HG03432 (cell line): ENCODE results near the gene NFE2L2.
"Not testable (repeated sequence)": the region's sequence is repeated elsewhere in the genome, so short reads cannot be mapped to it uniquely, and the experiment has no call there.

Source experiments
- ATAC-seq: cut with Tn5 transposase; IDR thresholded peaks from one replicate; pipeline ENCODE4 v1.9.1; 2021; ENCODE audit warnings: mild to moderate bottlenecking, moderate library complexity; ENCODE audit not compliant: unreplicated experiment

Gene NFE2L2

DNA sequence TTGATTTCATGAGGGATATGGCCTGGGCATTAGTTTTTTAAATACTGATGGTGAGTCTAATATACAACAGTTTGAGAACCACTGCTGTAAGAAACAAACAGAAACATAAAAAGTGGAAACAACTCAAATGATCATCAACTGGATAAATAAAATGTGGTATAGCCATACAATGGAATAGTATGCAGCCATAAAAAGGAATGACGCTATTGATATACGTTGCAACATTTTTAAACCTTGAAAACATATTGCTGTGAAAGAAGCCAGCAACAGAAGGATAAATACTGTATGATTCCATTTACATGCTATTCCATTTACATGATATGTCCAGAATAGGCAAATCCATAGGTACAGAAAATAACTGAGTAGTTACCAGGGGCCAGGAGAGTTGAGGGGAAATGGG is 6.5 kb downstream of the NFE2L2 start:
- no peak for ATAC-seq

DNA sequence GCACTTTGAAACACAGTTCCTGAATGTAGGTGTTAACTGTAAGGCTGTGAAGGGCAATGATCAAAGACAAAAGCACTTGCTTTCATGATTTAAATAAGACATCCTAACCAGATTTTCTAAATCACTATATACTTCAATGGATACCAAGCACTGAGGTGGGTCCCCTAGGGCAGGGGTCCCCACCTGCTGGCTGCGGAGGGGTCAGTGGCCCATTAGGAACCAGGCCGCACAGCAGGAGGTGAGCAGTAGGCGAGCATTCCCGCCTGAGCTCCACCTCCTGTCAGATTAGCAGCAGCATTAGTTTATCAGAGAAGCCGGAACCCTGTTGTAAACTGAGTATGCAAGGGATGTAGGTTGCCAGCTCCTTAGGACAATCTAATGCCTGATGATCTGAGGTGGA is 7.1 kb downstream of the NFE2L2 start:
- ATAC-seq, result no peak

DNA sequence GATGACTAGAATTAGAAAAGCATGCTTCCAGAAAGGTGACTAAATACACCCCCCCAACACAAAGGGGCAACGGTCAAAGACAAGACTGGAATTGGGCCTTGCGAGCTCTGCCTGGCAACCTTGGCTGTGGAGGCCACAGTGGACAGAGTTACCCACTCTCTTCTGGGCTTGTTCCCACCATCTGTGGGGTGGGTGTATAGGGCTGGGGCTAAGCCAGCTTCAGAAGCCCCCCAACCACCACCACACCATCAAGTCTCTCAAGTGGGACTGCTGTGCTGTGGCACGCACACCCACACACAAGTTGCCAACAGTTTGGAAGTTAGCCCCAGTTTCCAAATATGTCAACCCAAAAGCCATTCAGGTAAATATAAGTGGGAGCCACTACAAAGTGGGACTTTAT is 7.8 kb downstream of the NFE2L2 start:
- ATAC-seq, result no peak

DNA sequence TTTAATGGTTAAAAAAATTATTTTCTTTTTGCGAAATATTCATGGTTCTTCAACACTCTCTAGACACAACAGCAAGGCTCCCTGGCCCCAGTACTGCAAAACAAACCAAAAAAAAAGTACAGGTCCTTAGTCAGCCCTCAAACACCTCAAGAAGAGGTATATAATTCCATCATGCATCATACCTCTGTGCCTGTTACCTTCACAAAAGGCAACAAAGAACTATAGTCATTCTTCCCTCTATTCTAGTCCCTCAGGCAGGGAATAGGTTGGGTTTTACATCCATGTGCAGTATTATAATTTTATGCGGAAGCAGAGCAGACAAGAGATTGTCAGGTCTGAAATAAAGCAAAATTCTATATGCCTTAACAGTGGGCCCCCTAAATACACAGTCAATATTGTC is 8.5 kb downstream of the NFE2L2 start:
- ATAC-seq, result no peak

DNA sequence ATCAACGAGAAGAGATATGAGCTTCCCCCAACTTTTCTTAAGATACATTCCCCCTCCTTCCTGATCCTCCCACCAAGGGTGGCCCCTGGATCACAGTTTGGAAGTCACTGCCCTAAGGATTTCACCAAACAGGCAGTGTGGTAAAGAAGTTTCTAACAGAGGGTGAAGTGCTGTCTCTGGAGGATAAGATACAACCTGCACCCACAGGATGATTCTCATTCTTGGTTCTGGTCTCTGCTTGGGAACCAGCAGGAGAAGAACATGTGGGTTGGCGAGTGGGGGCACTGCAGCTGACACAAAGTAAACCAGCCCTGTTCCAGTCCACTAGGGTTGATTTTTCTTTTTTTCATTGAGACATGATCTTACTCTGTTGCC is 9.3 kb downstream of the NFE2L2 start:
- no peak for ATAC-seq

DNA sequence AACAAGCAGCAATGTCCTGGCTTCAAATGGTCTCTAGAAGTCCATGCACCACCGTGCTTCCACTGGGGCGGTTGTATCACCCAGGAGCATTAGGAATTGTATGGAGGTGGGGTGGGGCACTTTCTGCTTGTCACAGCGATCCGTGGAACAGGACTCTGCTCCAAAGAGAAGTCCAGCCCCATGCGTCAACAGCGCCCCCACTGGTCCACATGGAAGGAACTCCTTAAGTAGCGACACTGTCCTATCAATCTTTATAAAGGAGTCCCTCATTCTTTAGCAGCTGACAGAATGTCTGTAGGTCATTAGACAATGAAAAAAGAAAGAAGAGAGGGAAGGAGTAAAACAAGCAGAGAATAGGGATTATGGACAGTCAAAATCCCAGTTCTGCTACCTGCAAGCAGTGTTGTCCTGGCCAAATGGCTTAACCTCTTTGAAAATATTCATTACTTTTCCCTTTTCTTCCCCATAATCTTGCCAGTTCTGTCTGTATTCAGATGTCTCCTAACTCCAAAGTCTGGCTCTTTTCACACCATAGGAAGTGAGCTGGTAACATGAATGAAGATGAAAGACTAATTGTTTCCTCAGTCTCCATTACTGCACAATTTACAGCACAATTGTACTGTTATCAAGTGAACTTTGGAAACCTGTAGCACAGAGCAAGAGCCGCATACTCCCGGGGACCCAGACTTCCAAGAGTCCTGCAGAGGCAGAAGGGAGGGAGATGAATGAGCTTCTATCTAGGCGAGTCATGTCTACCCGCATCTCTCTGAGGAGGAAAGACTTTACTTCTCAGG is 9.9 kb downstream of the NFE2L2 start:
- no peak for ATAC-seq

DNA sequence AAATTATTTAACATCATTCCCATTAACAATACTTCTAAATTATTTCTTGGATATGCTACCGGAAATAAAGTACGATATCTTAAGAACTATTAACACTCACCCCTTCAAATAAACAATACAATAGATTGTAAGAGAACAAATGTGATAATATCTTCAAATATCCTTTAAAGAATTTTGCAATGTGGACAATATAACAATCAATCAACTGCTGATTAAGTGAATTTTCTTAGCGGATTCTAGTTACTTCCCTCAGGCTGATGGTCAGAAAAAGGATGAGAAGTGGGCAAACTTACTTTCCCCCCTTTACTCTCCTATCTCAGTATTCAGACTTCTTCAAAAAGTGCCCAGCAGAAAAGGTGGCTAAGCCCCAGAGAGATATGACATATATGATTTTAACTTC is 10.8 kb downstream of the NFE2L2 start:
- ATAC-seq, result no peak

DNA sequence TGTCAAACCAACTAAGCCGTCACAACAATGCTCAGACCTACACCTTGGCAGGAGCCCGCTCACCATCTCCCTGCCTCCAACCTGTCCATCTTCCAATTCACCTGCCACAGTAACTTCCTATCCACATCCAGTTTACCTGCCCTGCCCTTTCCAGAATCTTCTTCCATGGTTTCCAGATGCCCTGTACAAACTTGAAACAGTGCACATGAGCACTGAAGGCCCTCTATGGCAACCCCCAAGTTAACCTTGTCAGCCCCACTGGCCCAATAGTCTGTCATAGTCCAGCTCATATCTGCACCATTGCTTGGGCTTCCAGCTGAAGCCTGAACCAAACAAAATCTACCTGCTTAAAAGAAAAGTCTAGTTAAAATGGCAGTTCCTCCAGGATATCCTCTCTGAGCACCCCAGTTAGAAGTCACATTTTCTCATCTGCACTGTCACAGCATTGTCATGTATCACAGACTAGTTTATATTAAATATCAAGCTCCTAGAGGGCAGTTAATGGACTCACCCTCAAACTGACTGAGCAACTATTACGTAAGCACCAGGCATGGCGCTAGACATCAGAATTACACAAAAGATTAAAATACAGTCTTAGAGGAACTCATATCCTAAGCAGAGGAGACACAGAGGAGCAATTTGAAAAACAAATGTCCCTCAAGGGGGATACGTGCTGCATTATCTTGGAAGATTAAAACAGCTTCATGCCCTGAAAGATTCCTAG is 11.6 kb downstream of the NFE2L2 start:
- no peak for ATAC-seq

DNA sequence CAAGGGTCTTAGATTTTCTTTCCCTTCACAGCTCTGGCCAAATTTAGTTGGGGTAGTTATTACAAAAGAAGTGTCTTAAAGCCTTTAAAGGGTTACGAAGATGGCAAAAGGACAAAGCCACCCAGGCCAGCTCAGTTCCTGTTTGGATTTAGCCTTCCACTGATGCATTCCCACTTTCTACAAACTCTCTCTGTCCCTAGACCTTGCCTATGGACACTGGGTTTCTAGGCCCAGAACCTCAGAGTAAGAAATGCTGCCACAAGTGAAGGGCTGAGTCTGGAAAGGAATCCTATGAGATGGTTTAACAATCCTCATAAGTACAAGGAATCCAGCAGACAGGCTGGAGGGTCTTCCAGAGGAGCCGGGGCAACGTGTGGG is 13.4 kb downstream of the NFE2L2 start:
- no peak for ATAC-seq

DNA sequence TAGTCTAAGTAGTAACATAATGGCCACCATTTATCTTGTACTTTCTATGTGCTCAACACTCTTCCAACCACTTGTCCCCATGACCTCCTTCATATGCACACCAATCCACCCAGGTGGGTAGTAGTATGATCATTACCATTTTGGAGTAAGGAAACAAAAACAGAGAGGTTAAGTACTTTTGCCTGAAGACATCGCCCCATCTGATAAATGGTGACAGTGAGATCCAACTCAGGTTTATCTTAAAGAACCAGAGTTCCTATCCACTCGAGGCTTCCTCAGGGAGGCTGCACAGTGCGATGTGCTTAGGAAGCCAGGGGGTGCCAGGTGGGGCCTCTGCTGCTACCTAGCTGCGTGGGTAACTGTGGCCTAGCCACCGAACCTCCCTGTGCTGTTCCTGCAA is 14.1 kb downstream of the NFE2L2 start:
- ATAC-seq, result no peak

DNA sequence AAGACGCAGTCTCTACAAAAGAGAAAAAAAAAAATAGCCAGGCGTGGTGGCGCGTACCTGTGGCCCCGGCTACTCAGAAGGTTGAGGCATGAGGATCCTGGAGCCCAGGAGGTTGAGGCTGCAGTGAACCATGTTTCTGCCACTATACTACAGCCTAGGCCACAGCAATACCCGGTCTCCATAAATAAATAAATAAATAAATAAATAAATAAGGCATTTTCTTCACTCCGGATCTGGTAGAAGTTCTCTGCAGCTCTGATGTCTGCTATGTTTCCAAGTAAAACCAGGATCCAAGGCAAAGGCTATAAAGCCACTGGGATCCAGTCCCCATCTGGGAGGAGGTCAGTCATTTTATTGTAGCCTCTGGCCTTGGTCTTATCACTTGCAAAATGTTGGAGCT is 15.5 kb downstream of the NFE2L2 start:
- ATAC-seq, result no peak

DNA sequence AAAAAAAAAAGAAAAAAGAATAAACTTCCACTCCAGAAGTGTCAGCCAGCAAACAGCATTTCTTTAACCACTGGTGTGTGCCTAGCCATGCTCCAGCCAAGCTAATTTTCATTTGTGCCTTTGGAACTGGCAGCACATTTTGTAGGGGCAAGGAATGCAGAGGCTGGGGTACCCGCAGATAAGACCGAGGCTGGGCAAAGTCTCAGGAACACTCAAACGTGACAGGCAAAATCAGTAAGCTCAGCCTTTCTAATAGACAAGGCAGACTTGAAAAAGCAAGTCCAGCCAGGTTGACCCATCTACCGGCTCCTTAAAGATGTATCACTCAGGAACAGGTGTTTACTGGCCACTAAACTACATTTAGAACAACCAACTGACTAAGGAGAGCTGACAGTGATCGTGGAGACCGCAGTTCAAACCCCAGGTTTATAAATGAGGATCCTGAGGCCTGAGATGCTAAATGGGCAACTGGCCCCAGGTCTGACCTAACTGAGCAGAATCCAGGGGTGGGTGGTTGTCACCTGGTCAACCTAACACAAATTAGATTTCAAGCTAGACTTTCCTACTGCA is 16.7 kb downstream of the NFE2L2 start:
- ATAC-seq, result no peak

DNA sequence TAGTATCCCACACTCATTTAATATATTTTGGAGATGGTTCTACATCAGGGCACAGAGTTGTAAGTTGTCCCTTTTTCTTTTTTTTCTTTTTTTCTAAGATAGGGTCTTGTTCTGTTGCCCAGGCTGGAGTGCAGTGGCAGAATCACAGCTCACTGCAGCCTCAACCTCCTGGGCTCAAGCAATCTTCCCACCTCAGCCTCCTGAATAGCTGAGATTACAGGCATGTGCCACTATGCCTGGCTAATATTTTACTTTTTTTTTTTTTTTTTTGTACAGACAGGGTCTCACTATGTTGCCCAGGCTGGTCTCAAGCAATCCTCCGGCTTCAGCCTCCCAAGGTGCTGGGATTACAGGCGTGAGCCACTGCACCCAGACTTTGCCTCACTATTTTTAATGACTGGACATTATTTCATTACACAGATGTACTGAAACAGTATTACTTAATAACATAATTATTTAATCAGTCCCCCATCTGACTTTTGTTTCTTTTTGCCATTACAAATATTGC is 17.9 kb downstream of the NFE2L2 start:
- not testable (repeated sequence) for ATAC-seq

DNA sequence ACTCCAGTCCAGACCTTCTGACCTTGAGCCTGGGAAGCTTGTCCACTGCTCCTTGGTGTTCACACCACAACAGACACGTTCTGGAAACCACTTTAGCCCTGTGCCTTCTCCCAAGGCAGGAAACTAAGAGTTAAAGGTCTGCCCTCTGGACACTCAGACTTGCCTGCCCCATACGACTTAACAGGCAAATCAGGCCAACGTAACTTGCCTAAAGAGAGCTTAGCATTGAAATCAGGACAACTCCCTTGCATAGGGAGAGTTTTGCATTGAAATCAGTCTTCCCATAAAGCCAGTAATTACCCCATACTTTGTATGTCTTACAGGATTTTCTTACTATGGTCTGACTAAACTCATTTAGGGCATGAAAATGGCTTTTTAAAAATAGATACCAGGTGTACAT is 18.5 kb downstream of the NFE2L2 start:
- ATAC-seq, result no peak

DNA sequence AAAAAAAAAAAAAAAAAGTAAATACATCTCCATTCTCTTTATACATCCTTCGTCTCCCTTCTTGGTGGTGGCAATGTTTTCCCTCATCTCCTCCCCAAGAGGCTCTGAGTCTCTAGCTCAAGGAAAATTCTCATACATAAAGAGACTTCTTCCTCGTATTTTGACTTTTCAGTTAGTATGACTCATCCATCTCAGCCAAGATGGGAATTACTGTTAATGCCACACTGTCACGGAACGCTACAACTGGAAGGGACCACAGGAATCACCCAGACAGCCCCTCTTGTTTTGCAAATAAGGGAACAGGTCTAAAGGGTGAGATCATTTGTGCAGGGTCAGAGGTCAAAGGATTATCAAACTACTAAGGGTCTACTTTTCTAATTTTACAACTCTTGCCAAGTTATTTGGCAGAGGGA is 19.5 kb downstream of the NFE2L2 start:
- no peak for ATAC-seq

DNA sequence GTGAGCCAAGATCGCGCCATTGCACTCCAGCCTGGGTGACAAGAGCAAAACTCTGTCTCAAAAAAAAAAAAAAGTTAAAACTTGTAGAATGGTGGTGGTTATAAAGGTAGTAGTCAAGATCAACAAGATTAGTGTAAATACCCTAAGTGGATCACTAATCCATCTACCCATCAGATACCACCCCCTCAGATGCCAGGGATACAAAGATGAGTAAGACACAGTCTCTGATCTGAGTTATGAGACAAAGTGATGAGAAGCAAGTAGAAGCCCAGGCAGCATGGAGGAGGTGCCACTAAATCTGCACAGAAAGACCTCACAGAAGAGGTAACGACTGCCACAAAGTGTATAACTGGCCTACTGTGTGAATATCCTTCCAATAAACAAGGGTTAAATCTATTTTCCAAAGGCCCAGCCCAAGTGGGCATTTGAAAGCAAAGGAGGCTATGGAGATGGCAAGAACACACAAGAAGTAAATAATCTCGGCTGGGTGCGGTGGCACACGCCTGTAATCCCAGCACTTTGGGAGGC is 20.2 kb downstream of the NFE2L2 start:
- no peak for ATAC-seq

DNA sequence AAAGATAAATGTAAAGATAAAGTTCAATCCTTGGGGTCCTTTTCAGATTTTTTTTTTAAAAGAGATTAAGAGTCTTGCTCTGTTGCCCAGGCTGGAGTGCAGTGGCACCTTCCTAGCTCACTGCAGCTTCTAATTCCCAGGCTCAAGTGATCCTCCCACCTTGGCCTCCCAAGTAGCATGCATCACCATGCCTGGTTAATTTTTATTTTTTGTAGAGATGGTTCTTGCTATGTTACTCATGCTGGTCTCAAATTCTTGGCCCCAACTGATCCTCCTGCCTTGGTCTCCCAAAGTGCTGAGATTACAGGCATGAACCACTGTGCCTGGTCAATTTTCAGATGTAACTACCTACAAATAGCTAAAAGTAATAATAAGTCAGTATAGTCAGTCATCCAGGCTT is 21.1 kb downstream of the NFE2L2 start:
- no peak for ATAC-seq

DNA sequence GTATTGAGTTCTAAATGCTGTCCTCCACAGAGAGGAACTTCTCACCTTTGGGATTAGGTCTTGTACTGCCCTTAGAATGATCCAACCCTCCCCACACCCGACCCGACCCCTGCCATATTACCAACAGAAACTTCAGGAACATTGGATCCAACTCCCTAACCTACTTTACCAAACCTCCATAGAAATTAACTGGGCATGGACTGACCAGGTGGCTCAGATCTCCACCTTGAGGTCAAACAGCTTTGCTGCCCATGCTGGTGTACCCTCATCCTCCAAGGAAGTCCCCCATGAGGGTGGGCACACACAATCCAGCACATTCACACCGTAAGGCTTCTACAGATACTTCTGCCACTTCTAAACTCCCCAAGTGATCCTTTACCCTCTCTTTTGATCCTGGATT is 21.5 kb downstream of the NFE2L2 start:
- no peak for ATAC-seq

DNA sequence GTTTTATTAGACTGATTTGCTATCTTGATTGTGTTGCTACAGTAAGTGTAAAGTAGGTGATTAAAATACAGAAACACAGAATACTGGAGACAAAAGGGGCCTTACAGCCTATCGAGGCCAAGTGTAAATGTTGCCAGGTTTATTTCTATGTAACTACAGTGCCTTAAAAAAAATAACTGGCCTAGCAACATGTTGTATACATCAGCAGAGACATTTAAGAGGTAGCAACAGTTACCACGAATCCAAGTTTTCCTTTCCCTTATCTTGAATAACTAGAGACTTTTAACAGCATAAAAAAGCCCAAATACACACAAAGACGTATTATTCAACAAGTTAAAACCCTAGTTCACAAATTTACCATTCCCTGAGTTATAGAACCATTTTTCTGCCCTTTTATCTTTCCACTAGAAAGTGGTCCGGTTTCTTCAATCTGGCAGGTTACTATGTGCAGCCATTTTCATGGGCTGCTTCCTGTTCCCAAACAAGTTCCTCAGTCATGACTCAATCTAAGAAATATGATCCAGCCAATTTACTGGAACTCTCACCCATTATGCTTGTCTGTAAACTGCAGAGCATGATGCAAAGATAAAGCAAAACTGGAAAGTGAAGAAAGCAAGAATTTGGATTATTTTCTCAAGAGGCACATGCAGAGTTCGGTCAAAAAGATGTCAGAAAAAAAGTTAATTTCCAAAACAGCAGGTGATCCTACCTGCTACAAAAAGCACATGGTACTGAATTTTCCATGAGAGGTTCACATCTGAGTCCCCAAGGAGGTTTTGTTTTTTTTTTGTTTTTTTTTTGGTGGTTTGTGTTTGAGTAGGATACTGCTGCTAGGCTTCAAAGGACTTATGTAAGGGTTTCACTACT is 22.2 kb downstream of the NFE2L2 start:
- no peak for ATAC-seq

DNA sequence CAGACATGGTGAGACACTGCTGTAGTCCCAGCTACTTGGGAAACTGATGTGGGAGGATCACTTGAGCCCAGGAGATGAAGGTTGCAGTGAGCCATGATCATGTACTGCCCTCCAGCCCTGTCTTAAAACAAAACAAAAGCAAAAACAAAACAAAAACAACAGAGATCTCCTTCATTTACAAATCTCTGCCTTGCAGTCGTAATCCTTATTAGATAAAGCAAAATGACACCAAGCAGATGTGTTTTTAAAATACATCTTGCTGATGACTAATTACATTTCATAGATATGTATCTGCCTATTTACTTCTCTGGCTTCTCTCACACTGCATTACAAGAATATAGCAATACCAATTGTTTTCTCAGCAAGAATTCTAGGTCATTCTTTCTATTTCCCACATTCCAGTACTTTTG is 22.8 kb downstream of the NFE2L2 start:
- ATAC-seq, result no peak
